HG03469 (cell line): Measurements from ENCODE around the gene GP5.

Source experiments
- ATAC-seq: cut with Tn5 transposase; IDR thresholded peaks from one replicate; pipeline ENCODE4 v1.9.1; 2021; ENCODE audit warnings: mild to moderate bottlenecking, moderate library complexity, moderate number of reproducible peaks; ENCODE audit not compliant: unreplicated experiment

GP5 gene

GRCh38 chr3:194397757-194398312 is 1.2 kb downstream of the GP5 start:
- no peak for ATAC-seq

GRCh38 chr3:194396859-194397756 is 2.0 kb downstream of the GP5 start:
- ATAC-seq: no peak

- no peak for ATAC-seq
These were observed 2.6 kb downstream of the GP5 start for GRCh38 chr3:194396539-194396858.

GRCh38 chr3:194395778-194396538 is 3.1 kb downstream of the GP5 start:
- ATAC-seq: no peak

GRCh38 chr3:194395212-194395611 is 3.9 kb downstream of the GP5 start:
- ATAC-seq: no peak

- no peak for ATAC-seq
These were observed 6.5 kb downstream of the GP5 start for GRCh38 chr3:194392576-194392975.

GRCh38 chr3:194390835-194391234 is 8.2 kb downstream of the GP5 start:
- ATAC-seq: no peak

- no peak for ATAC-seq
These were observed 9.8 kb downstream of the GP5 start for GRCh38 chr3:194389269-194389668.

- ATAC-seq: no peak
These were observed 11.1 kb downstream of the GP5 start for GRCh38 chr3:194387926-194388418.

- ATAC-seq: no peak
These were observed 11.8 kb downstream of the GP5 start for GRCh38 chr3:194387276-194387675.

- ATAC-seq: no peak
These were observed 12.4 kb downstream of the GP5 start for GRCh38 chr3:194386648-194387047.

- no peak for ATAC-seq
These were observed 13.0 kb downstream of the GP5 start for GRCh38 chr3:194386066-194386465.

- ATAC-seq: no peak
These were observed 14.5 kb downstream of the GP5 start for GRCh38 chr3:194384569-194385001.

GRCh38 chr3:194384156-194384555 is 14.9 kb downstream of the GP5 start:
- ATAC-seq: no peak

- ATAC-seq: no peak
These were observed 15.7 kb downstream of the GP5 start for GRCh38 chr3:194383276-194383940.

- no peak for ATAC-seq
These were observed 16.2 kb downstream of the GP5 start for GRCh38 chr3:194382892-194383223.

- ATAC-seq: no peak
These were observed 16.7 kb downstream of the GP5 start for GRCh38 chr3:194382196-194382891.

- ATAC-seq: no peak
These were observed 17.6 kb downstream of the GP5 start for GRCh38 chr3:194381460-194381875.

- ATAC-seq: no peak
These were observed 18.7 kb downstream of the GP5 start for GRCh38 chr3:194380326-194380725.

GRCh38 chr3:194379651-194380050 is 19.4 kb downstream of the GP5 start:
- ATAC-seq: no peak

GRCh38 chr3:194379231-194379630 is 19.8 kb downstream of the GP5 start:
- no peak for ATAC-seq
